PC-3 (cell line): Measurements from ENCODE around the gene ZNF91. TPM values are rescaled to one million over a fixed set of nuclear protein-coding genes. Genes with fewer than 3 reads are reported as not detected.
"Not testable (repeated sequence)": the region's sequence is repeated elsewhere in the genome, so short reads cannot be mapped to it uniquely, and the experiment has no call there.

Experiments
- ATAC-seq: fragments of 200-7000 bp; cut with Tn5 transposase; 2 replicates; pipeline ENCODE4 v1.9.1; 2020; ENCODE audit warnings: mild to moderate bottlenecking, moderate library complexity
- BruUV-seq: library from RNA; stranded (reverse); fragments of 400-500 nt; replicated peaks from 2 replicates; lab custom pipeline; 2021; lab: Mats Ljungman, UMichigan
- CTCF ChIA-PET: fragments of 300-600 bp; sonication (Branson Sonifier 250); formaldehyde crosslinking; loops from one replicate; lab custom pipeline; 2022; ENCODE audit warnings: antibody characterized with exemption; lab: Charles Lee
- POLR2A ChIA-PET: fragments of 300-600 bp; sonication (Branson Sonifier 250); formaldehyde crosslinking; loops from one replicate; lab custom pipeline; 2022; ENCODE audit warnings: antibody characterized with exemption; ENCODE audit not compliant: unreplicated experiment; lab: Charles Lee
- DNase-seq: peaks from one replicate; pipeline ENCODE4 v3.0.0-alpha.2; 2015
- H2AFZ ChIP-seq: fragments of 300-600 bp; sonication (generic); 2 replicates; pipeline ENCODE4 v1.6.0; 2016; ENCODE audit warnings: antibody characterized with exemption, low read length
- H3F3A ChIP-seq: fragments of 300-600 bp; sonication (generic); one replicate; pipeline ENCODE4 v1.6.0; 2017; ENCODE audit warnings: antibody characterized with exemption, low read length, control low read depth, mild to moderate bottlenecking; ENCODE audit not compliant: unreplicated experiment
- H3K27ac ChIP-seq: fragments of 300-600 bp; sonication (generic); 2 replicates; pipeline ENCODE4 v1.5.1; 2016; ENCODE audit warnings: mild to moderate bottlenecking, low read length
- H3K27me3 ChIP-seq: fragments of 300-600 bp; sonication (generic); 2 replicates; pipeline ENCODE4 v1.6.1; 2016; ENCODE audit warnings: low read length, mixed read lengths
- H3K36me3 ChIP-seq: fragments of 300-600 bp; sonication (generic); 2 replicates; pipeline ENCODE4 v1.6.1; 2016; ENCODE audit warnings: low read depth, mixed run types, low read length, mixed read lengths
- H3K4me1 ChIP-seq: fragments of 300-600 bp; sonication (generic); 2 replicates; pipeline ENCODE4 v1.5.1; 2016; ENCODE audit warnings: low read length; ENCODE audit not compliant: insufficient read depth
- H3K4me2 ChIP-seq: fragments of 300-600 bp; sonication (generic); 2 replicates; pipeline ENCODE4 v1.6.0; 2016; ENCODE audit warnings: low read length
- H3K4me3 ChIP-seq: fragments of 300-600 bp; sonication (generic); 2 replicates; pipeline ENCODE4 v1.5.1; 2016; ENCODE audit warnings: mild to moderate bottlenecking, low read length, mixed read lengths
- H3K79me2 ChIP-seq: fragments of 300-600 bp; sonication (generic); 2 replicates; pipeline ENCODE4 v1.6.1; 2017; ENCODE audit warnings: low read length, mixed read lengths
- H3K9ac ChIP-seq: fragments of 300-600 bp; sonication (generic); 2 replicates; pipeline ENCODE4 v1.6.0; 2016; ENCODE audit warnings: mild to moderate bottlenecking, low read length
- H3K9me2 ChIP-seq: fragments of 300-600 bp; sonication (generic); replicated peaks from 2 replicates; pipeline ENCODE4 v1.6.1; 2016; ENCODE audit warnings: mixed run types, low read length, mixed read lengths
- H3K9me3 ChIP-seq: fragments of 300-600 bp; sonication (generic); 2 replicates; pipeline ENCODE4 v1.6.1; 2016; ENCODE audit warnings: low read length, mixed read lengths
- H4K20me1 ChIP-seq: fragments of 300-600 bp; sonication (generic); 2 replicates; pipeline ENCODE4 v1.6.1; 2016; ENCODE audit warnings: low read length, mixed read lengths
- CTCF ChIP-seq: fragments of 300-600 bp; sonication (generic); conservative IDR thresholded peaks from 2 replicates; pipeline ENCODE4 v1.5.1; 2017; ENCODE audit warnings: antibody characterized with exemption, low read depth, mild to moderate bottlenecking, low read length
- EZH2 ChIP-seq: fragments of 300-600 bp; sonication (generic); IDR thresholded peaks from one replicate; pipeline ENCODE4 v1.6.1; 2017; ENCODE audit warnings: antibody characterized with exemption, mild to moderate bottlenecking, low read length; ENCODE audit not compliant: unreplicated experiment
- EZH2phosphoT487 ChIP-seq: fragments of 300-600 bp; sonication (generic); IDR thresholded peaks from 2 replicates; pipeline ENCODE4 v1.6.1; 2018; ENCODE audit warnings: mild to moderate bottlenecking, antibody characterized with exemption, low read length, borderline replicate concordance
- intact Hi-C: fragments of 100-400 bp; cut with micrococcal nuclease; formaldehyde crosslinking; loops from 2 replicates; pipeline ENCODE4 v1.9.0; 2023
- total RNA-seq: library from RNA; depleted of rRNA; stranded (reverse); fragments of >200 nt; gene quantifications from 2 replicates; pipeline ENCODE4 v1.2.3, GENCODE V29; 2014

The ZNF91 gene
- total RNA-seq, 1 experiment from 2014 or later, result 22.2 TPM

- CTCF ChIA-PET, result interaction anchor here (0.7 kb wide), 1 partner anchor 71 kb away, joined by 8 read pairs; no protein-coding TSS in a partner anchor
- no peak for ATAC-seq
- H3K79me2 ChIP-seq, result peaks cover 9% of the 10 kb centered on the region
- POLR2A ChIA-PET, result no interaction called here
- BruUV-seq, result no TSS peak
- DNase-seq, result peak; percentile 7
- H3K27me3 ChIP-seq, result no peaks in the 10 kb centered on the region
- H3K9me3 ChIP-seq, result no peaks in the 10 kb centered on the region
- no peaks in the 10 kb centered on the region for H4K20me1 ChIP-seq
- H3K4me2 ChIP-seq, result no peak overlapping the region
- H2AFZ ChIP-seq, result no peak overlapping the region
- no peaks in the 10 kb centered on the region for H3F3A ChIP-seq
- no peak overlapping the region for H3K27ac ChIP-seq
- no peak overlapping the region for H3K9ac ChIP-seq
- H3K4me1 ChIP-seq, result no peaks in the 10 kb centered on the region
- no peak overlapping the region for H3K4me3 ChIP-seq
- no peaks in the 10 kb centered on the region for H3K36me3 ChIP-seq
- no peak for TF ChIP-seq CTCF
- no peaks in the 10 kb centered on the region for H3K9me2 ChIP-seq
- intact Hi-C loops, result loop anchor here (10.0 kb wide), 2 partner anchors 65 to 285 kb away; partner anchors contain the start of gene ZNF675
Measured at GRCh38 chr19:23399443-23399842, 4.2 kb upstream of the ZNF91 start.

- POLR2A ChIA-PET, result interaction anchor here (0.6 to 0.7 kb wide), 4 partner anchors 135 to 271 kb away, joined by 3 to 5 read pairs (median 4); no protein-coding TSS in a partner anchor
- not testable (repeated sequence) for H3K9ac ChIP-seq
Measured at GRCh38 chr19:23395722-23396117, 449 bp upstream of the ZNF91 start.

GRCh38 chr19:23394511-23394910 is 760 bp downstream of the ZNF91 start:
- TF ChIP-seq CTCF (no peak), EZH2phosphoT487 (no peak), EZH2 (no peak)
- Histone ChIP-seq H3K9me2 (no peaks in the 10 kb centered on the region), H3K9ac (peak overlapping the region; percentile 98), H3K4me3 (peak overlapping the region; percentile 92), H3F3A (peaks cover 14% of the 10 kb centered on the region), H3K27me3 (no peaks in the 10 kb centered on the region), H3K27ac (peak overlapping the region; percentile 95), H3K4me1 (peaks cover 33% of the 10 kb centered on the region), H2AFZ (peak overlapping the region; percentile 75; the same call in 1 of the 2 replicates), H3K9me3 (0 out of 2 replicates have a peak, but pooled peaks cover 2% of the 10 kb centered on the region), H3K36me3 (peaks cover 22% of the 10 kb centered on the region), H4K20me1 (no peaks in the 10 kb centered on the region), H3K79me2 (peaks cover 56% of the 10 kb centered on the region), H3K4me2 (peak overlapping the region; percentile 82)
- peak; percentile 7 for DNase-seq
- no peak for ATAC-seq
- CTCF ChIA-PET, result no interaction called here
- intact Hi-C loops, result loop anchor here (5.0 to 10.0 kb wide), 3 partner anchors 60 to 290 kb away; partner anchors contain the start of gene ZNF675
- BruUV-seq, result no TSS peak
- POLR2A ChIA-PET, result interaction anchor here (1.0 kb wide), 1 partner anchor 640 kb away, joined by 5 read pairs; no protein-coding TSS in a partner anchor

More at GRCh38 chr19:23395722-23396117, 449 bp upstream of the ZNF91 start:
- DNase-seq, H4K20me1 ChIP-seq, CTCF ChIA-PET, H3K4me3 ChIP-seq, ATAC-seq, H3K9me3 ChIP-seq, H3K9me2 ChIP-seq, H3K27me3 ChIP-seq, H3K4me2 ChIP-seq, H3K27ac ChIP-seq: not testable (repeated sequence)
- peaks cover 14% of the 10 kb centered on the region for H3F3A ChIP-seq
- 0 out of 2 replicates have a peak overlapping the region, but pooled peaks have one; percentile 26 for H2AFZ ChIP-seq
- H3K79me2 ChIP-seq, result peaks cover 44% of the 10 kb centered on the region
- H3K36me3 ChIP-seq, result peaks cover 11% of the 10 kb centered on the region; the same call in 1 of the 2 replicates
- H3K4me1 ChIP-seq, result peaks cover 31% of the 10 kb centered on the region
- intact Hi-C loops, result loop anchor here (10.0 kb wide), 2 partner anchors 61 to 289 kb away; partner anchors contain the start of gene ZNF675
- TSS peak; percentile 34 for BruUV-seq
